HepG2 (cell line): Measurements from ENCODE around the gene CPLANE1. TPM values are rescaled to one million over a fixed set of nuclear protein-coding genes. Genes with fewer than 3 reads are reported as not detected.

Experiments used
- CREBL2 ChIP-seq: sonication (generic); formaldehyde crosslinking; IDR thresholded peaks from 2 replicates; pipeline ENCODE4 v1.8.1; 2023; ENCODE audit warnings: missing genetic modification reagents, mild to moderate bottlenecking, borderline replicate concordance
- FOXC1 ChIP-seq: sonication (generic); formaldehyde crosslinking; IDR thresholded peaks from 2 replicates; pipeline ENCODE4 v1.8.0; 2022; ENCODE audit warnings: mild to moderate bottlenecking, missing genetic modification reagents, borderline replicate concordance
- FOXJ3 ChIP-seq: sonication (generic); formaldehyde crosslinking; IDR thresholded peaks from 2 replicates; pipeline ENCODE4 v1.4.0; 2020; ENCODE audit warnings: missing genetic modification reagents, mild to moderate bottlenecking, borderline replicate concordance
- HNRNPK ChIP-seq: fragments of 200-400 bp; formaldehyde crosslinking; IDR thresholded peaks from 2 replicates; pipeline ENCODE4 v1.6.1; 2018; ENCODE audit warnings: low read length, low read depth, moderate library complexity, mild to moderate bottlenecking; ENCODE audit not compliant: poor library complexity, severe bottlenecking
- HNRNPLL ChIP-seq: fragments of 200-400 bp; formaldehyde crosslinking; IDR thresholded peaks from 2 replicates; pipeline ENCODE4 v1.6.1; 2017; ENCODE audit warnings: mild to moderate bottlenecking, low read depth, low read length; ENCODE audit not compliant: poor library complexity, severe bottlenecking
- IKZF1 ChIP-seq: fragments of 450-650 bp; IDR thresholded peaks from 2 replicates; pipeline ENCODE4 v1.7.1; 2016
- IKZF4 ChIP-seq: sonication (generic); formaldehyde crosslinking; IDR thresholded peaks from 2 replicates; pipeline ENCODE4 v1.5.1; 2020; ENCODE audit warnings: borderline replicate concordance, mild to moderate bottlenecking, low read depth, missing genetic modification reagents; ENCODE audit errors: not compliant biosample characterization
- PHF21A ChIP-seq: sonication (generic); formaldehyde crosslinking; IDR thresholded peaks from 2 replicates; pipeline ENCODE4 v1.5.0; 2020; ENCODE audit warnings: mild to moderate bottlenecking, missing genetic modification reagents
- POLR2G ChIP-seq: fragments of 200-400 bp; formaldehyde crosslinking; IDR thresholded peaks from 2 replicates; pipeline ENCODE4 v1.6.1; 2018; ENCODE audit warnings: mild to moderate bottlenecking, low read depth, low read length, moderate library complexity
- RBM39 ChIP-seq: fragments of 200-400 bp; formaldehyde crosslinking; IDR thresholded peaks from one replicate; pipeline ENCODE4 v1.6.1; 2018; ENCODE audit warnings: antibody characterized with exemption, mild to moderate bottlenecking, low read depth, low read length; ENCODE audit not compliant: poor library complexity, severe bottlenecking
- TGIF2 ChIP-seq: IDR thresholded peaks from 2 replicates; pipeline ENCODE4 v1.6.1; 2016; ENCODE audit warnings: control low read depth, missing compliant biosample characterization
- ZBTB21 ChIP-seq: sonication (generic); formaldehyde crosslinking; IDR thresholded peaks from 2 replicates; pipeline ENCODE4 v1.4.0; 2020; ENCODE audit warnings: missing genetic modification reagents
- ZBTB3 ChIP-seq: sonication (generic); formaldehyde crosslinking; IDR thresholded peaks from 2 replicates; pipeline ENCODE4 v1.4.0; 2020; ENCODE audit warnings: low read depth, mild to moderate bottlenecking, moderate library complexity, missing genetic modification reagents, borderline replicate concordance
- ZKSCAN5 ChIP-seq: sonication (generic); formaldehyde crosslinking; IDR thresholded peaks from 2 replicates; pipeline ENCODE4 v1.5.1; 2020; ENCODE audit warnings: mild to moderate bottlenecking, missing genetic modification reagents
- ZNF143 ChIP-seq: sonication (generic); formaldehyde crosslinking; IDR thresholded peaks from 2 replicates; pipeline ENCODE4 v1.4.0; 2020; ENCODE audit warnings: missing genetic modification reagents
- ZNF180 ChIP-seq: sonication (generic); formaldehyde crosslinking; IDR thresholded peaks from 2 replicates; pipeline ENCODE4 v1.4.0; 2020; ENCODE audit warnings: low read depth, missing genetic modification reagents, borderline replicate concordance
- ZNF362 ChIP-seq: sonication (generic); formaldehyde crosslinking; IDR thresholded peaks from 2 replicates; pipeline ENCODE4 v1.4.0; 2020; ENCODE audit warnings: missing genetic modification reagents, mild to moderate bottlenecking, borderline replicate concordance
- ZNF530 ChIP-seq: sonication (generic); formaldehyde crosslinking; IDR thresholded peaks from 2 replicates; pipeline ENCODE4 v1.5.0; 2020; ENCODE audit warnings: low read depth, mild to moderate bottlenecking, missing genetic modification reagents
- ZNF605 ChIP-seq: sonication (generic); formaldehyde crosslinking; IDR thresholded peaks from 2 replicates; pipeline ENCODE4 v1.8.0; 2022; ENCODE audit warnings: mild to moderate bottlenecking, missing genetic modification reagents
- ZNF614 ChIP-seq: IDR thresholded peaks from 2 replicates; pipeline ENCODE4 v1.6.1; 2018; ENCODE audit warnings: missing biosample characterization, missing genetic modification reagents, inconsistent platforms, borderline replicate concordance
- ZNF619 ChIP-seq: sonication (generic); formaldehyde crosslinking; IDR thresholded peaks from 2 replicates; pipeline ENCODE4 v1.4.0; 2020; ENCODE audit warnings: mild to moderate bottlenecking, missing genetic modification reagents
- ZNF850 ChIP-seq: sonication (generic); formaldehyde crosslinking; conservative IDR thresholded peaks from 2 replicates; pipeline ENCODE4 v1.9.0; 2021; ENCODE audit warnings: mild to moderate bottlenecking, missing genetic modification reagents
- polyA plus RNA-seq, 8 experiments: library from polyadenylated mRNA; depleted of rRNA in 3 of 8; stranded (reverse) in 7 of 8; unstranded in 1 of 8; fragments of >200 nt; fragmentation: Illumina TruSeq in 4 of 8; extraction: Trizol in 4 of 8; gene quantifications; 2 replicates each; pipeline versions ENCODE4 v1.2.1 to v1.2.3, GENCODE V29; 2011 to 2016; ENCODE audit warnings: low read depth in 4 of 8, missing spikeins in 1 of 8, mixed read lengths in 1 of 8; ENCODE audit not compliant: insufficient read depth in 1 of 8
- total RNA-seq, 5 experiments: library from RNA; depleted of rRNA; stranded (reverse); fragments of >200 nt; fragmentation: Illumina TruSeq; extraction: Trizol; gene quantifications; 2 replicates each; pipeline ENCODE4 v1.2.3, GENCODE V29; 2016; ENCODE audit warnings: low read depth in 1 of 5
- TF ChIP-seq, protein P1 (sequence below): sonication (generic); formaldehyde crosslinking; IDR thresholded peaks from 2 replicates; pipeline ENCODE4 v1.5.0; 2020; ENCODE audit warnings: mild to moderate bottlenecking, missing genetic modification reagents, moderate library complexity
- TF ChIP-seq, protein P2 (sequence below): IDR thresholded peaks from 2 replicates; pipeline ENCODE4 v1.6.1; 2012; ENCODE audit warnings: low read depth, low read length, improper control_type of control experiment

CPLANE1 gene
- total and polyA plus RNA-seq, 2 of the 13 experiments (the other 11 are each of a cell fraction or from before 2014, with no cell fraction given), result 6.3 to 9.9 TPM

- no peak for TF ChIP-seq ZNF850
- no peak for TF ChIP-seq ZBTB21 (CRISPR knock-in tag)
- peak; percentile 83 for TF ChIP-seq POLR2G
- peak; percentile 80 for TF ChIP-seq HNRNPLL
- TF ChIP-seq IKZF1, result no peak
- TF ChIP-seq FOXJ3 (CRISPR knock-in tag), result no peak
- peak; percentile 11; the same call in 1 of the 2 replicates for TF ChIP-seq ZNF614 (CRISPR knock-in tag)
- TF ChIP-seq ZNF619 (CRISPR knock-in tag), result 0 out of 2 replicates have a peak, but pooled peaks have one; percentile 32
- TF ChIP-seq PHF21A (CRISPR knock-in tag), result no peak; the same call in 1 of the 2 replicates
- 0 out of 2 replicates have a peak, but pooled peaks have one; percentile 4 for TF ChIP-seq ZNF605 (CRISPR knock-in tag)
- no peak for TF ChIP-seq TGIF2
- TF ChIP-seq, protein P1, sequence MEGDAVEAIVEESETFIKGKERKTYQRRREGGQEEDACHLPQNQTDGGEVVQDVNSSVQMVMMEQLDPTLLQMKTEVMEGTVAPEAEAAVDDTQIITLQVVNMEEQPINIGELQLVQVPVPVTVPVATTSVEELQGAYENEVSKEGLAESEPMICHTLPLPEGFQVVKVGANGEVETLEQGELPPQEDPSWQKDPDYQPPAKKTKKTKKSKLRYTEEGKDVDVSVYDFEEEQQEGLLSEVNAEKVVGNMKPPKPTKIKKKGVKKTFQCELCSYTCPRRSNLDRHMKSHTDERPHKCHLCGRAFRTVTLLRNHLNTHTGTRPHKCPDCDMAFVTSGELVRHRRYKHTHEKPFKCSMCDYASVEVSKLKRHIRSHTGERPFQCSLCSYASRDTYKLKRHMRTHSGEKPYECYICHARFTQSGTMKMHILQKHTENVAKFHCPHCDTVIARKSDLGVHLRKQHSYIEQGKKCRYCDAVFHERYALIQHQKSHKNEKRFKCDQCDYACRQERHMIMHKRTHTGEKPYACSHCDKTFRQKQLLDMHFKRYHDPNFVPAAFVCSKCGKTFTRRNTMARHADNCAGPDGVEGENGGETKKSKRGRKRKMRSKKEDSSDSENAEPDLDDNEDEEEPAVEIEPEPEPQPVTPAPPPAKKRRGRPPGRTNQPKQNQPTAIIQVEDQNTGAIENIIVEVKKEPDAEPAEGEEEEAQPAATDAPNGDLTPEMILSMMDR (CRISPR knock-in tag), result peak; percentile 38
- no peak for TF ChIP-seq IKZF4 (CRISPR knock-in tag)
- TF ChIP-seq FOXC1 (CRISPR knock-in tag), result peak; percentile 33; the same call in 1 of the 2 replicates
- peak; percentile 24; the same call in 1 of the 2 replicates for TF ChIP-seq ZNF362
- no peak for TF ChIP-seq ZNF530 (CRISPR knock-in tag)
- peak; percentile 57 for TF ChIP-seq HNRNPK
- TF ChIP-seq ZKSCAN5 (CRISPR knock-in tag), result no peak
- TF ChIP-seq ZNF180, result no peak
- peak; percentile 61 for TF ChIP-seq RBM39
- TF ChIP-seq, protein P2, sequence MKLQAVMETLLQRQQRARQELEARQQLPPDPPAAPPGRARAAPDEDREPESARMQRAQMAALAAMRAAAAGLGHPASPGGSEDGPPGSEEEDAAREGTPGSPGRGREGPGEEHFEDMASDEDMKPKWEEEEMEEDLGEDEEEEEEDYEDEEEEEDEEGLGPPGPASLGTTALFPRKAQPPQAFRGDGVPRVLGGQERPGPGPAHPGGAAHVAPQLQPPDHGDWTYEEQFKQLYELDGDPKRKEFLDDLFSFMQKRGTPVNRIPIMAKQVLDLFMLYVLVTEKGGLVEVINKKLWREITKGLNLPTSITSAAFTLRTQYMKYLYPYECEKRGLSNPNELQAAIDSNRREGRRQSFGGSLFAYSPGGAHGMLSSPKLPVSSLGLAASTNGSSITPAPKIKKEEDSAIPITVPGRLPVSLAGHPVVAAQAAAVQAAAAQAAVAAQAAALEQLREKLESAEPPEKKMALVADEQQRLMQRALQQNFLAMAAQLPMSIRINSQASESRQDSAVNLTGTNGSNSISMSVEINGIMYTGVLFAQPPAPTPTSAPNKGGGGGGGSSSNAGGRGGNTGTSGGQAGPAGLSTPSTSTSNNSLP, result no peak
- TF ChIP-seq ZNF143 (CRISPR knock-in tag), result no peak
- 0 out of 2 replicates have a peak, but pooled peaks have one; percentile 55 for TF ChIP-seq ZBTB3 (CRISPR knock-in tag)
- no peak; the same call in 1 of the 2 replicates for TF ChIP-seq CREBL2 (CRISPR knock-in tag)
Observed at GRCh38 chr5:37248970-37249814, at the start of gene CPLANE1 (continued).
